ENCODE measurements around the gene GRM7. TPM values are rescaled to one million over a fixed set of nuclear protein-coding genes. Genes with fewer than 3 reads are reported as not detected.

Gene GRM7
- total and polyA plus RNA-seq, 4 donors = 0.08 to 0.33 TPM; not detected in 2

GRCh38 chr3:7025581-7026300 is 164.8 kb downstream of the GRM7 start:
- Histone ChIP-seq H3K9me3 (ENCODE audit: control insufficient read depth in 4 of 4, low read length in 3 of 4) (no peaks in the 10 kb centered on the region), H3K9ac (ENCODE audit: low read depth in 1 of 2, low read length in 2 of 2) (no peak overlapping the region), H3K4me1 (ENCODE audit: control insufficient read depth in 4 of 4, insufficient read depth in 4 of 4, low read length in 3 of 4) (no peaks in the 10 kb centered on the region), H3K4me3 (ENCODE audit: low read depth in 1 of 3, low read length in 3 of 3) (no peak overlapping the region), H3K27ac (ENCODE audit: low read depth in 1 of 2, low read length in 2 of 2) (no peak overlapping the region), H3K36me3 (ENCODE audit: control insufficient read depth in 4 of 4, insufficient read depth in 3 of 4, low read depth in 1 of 4, low read length in 3 of 4) (no peaks in the 10 kb centered on the region), H3K27me3 (ENCODE audit: control insufficient read depth in 4 of 4, insufficient read depth in 4 of 4, low read length in 3 of 4) (no peaks in the 10 kb centered on the region)
- TF ChIP-seq NR2F2 (IDR thresholded peaks at IDR 0.05) = no peak
- no peak for TF ChIP-seq GABPA (IDR thresholded peaks at IDR 0.05 in 1 of 2, conservative IDR thresholded peaks at IDR 0.05 in 1 of 2)
- TF ChIP-seq SP1 (IDR thresholded peaks at IDR 0.05) = no peak
- TF ChIP-seq EGR1 (IDR thresholded peaks at IDR 0.05; ENCODE audit: low read depth in 2 of 2) = no peak
- no peak for TF ChIP-seq MAX (IDR thresholded peaks at IDR 0.05)
- TF ChIP-seq FOXA1 (IDR thresholded peaks at IDR 0.05) = no peak
- TF ChIP-seq ZBTB33 (IDR thresholded peaks at IDR 0.05) = no peak
- no peak for TF ChIP-seq HNF4A (conservative IDR thresholded peaks at IDR 0.05)
- TF ChIP-seq RXRA (IDR thresholded peaks at IDR 0.05) = no peak
- no peak for TF ChIP-seq REST (IDR thresholded peaks at IDR 0.05)
- no peak for TF ChIP-seq CTCF (IDR thresholded peaks at IDR 0.05; ENCODE audit: low read depth, low read length, missing input control)
- no peak for TF ChIP-seq JUND (IDR thresholded peaks at IDR 0.05)
- no peak for TF ChIP-seq RAD21 (IDR thresholded peaks at IDR 0.05)
- TF ChIP-seq YY1 (IDR thresholded peaks at IDR 0.05) = no peak
- TF ChIP-seq ATF3 (IDR thresholded peaks at IDR 0.05) = no peak
- no peak for TF ChIP-seq TAF1 (conservative IDR thresholded peaks at IDR 0.05)
- no peak for TF ChIP-seq FOXA2 (IDR thresholded peaks at IDR 0.05)
- TF ChIP-seq HNF4G (IDR thresholded peaks at IDR 0.05) = no peak
- 38% methylated on average over 3 of the region's 3 CpGs for WGBS
- no peak for DNase-seq (ENCODE audit: low spot score)

Measured in liver (tissue), 9 donors.